GM12878 (cell line): ENCODE data around the gene SYPL1. TPM values are rescaled to one million over a fixed set of nuclear protein-coding genes. Genes with fewer than 3 reads are reported as not detected.

Experiments
- ATAC-seq: fragments of 200-7000 bp; cut with Tn5 transposase; 3 replicates; pipeline ENCODE4 v1.9.1; 2020; ENCODE audit warnings: mild to moderate bottlenecking, moderate library complexity
- BruUV-seq: library from RNA; stranded (reverse); fragments of 400-500 nt; replicated peaks from 2 replicates; lab custom pipeline; 2021; lab: Mats Ljungman, UMichigan
- CTCF ChIA-PET: fragments of 300-600 bp; sonication (Branson Sonifier 250); formaldehyde crosslinking; extraction: SDS; loops from one replicate; lab custom pipeline; 2021; ENCODE audit warnings: inconsistent platforms; lab: Yijun Ruan, JAX
- POLR2A ChIA-PET: fragments of 350-600 bp; formaldehyde crosslinking; extraction: SDS; loops from one replicate; lab custom pipeline; 2021; ENCODE audit warnings: inconsistent platforms; lab: Charles Lee
- RAD21 ChIA-PET: fragments of 300-600 bp; sonication (Branson Sonifier 250); formaldehyde crosslinking; loops from one replicate; lab custom pipeline; 2023; ENCODE audit warnings: antibody characterized with exemption; ENCODE audit not compliant: unreplicated experiment; lab: Charles Lee
- SMC1A ChIA-PET: fragments of 300-600 bp; sonication (Branson Sonifier 250); formaldehyde crosslinking; loops from one replicate; lab custom pipeline; 2023; ENCODE audit not compliant: unreplicated experiment, uncharacterized antibody; lab: Charles Lee
- DNase-seq: peaks from one replicate; pipeline ENCODE4 v3.0.0-alpha.2; 2011; ENCODE audit warnings: low read depth, low spot score
- FAIRE-seq: peaks from 3 replicates; lab custom pipeline; 2011; peaks lifted over from hg19 to GRCh38; lab: Jason Lieb, UNC
- H2AFZ ChIP-seq: 2 replicates; pipeline ENCODE4 v1.6.0; 2011; ENCODE audit warnings: low read depth, low read length, control low read depth; ENCODE audit not compliant: control insufficient read depth
- H3K27ac ChIP-seq: 2 replicates; pipeline ENCODE4 v1.5.1; 2011; ENCODE audit warnings: control low read depth; ENCODE audit not compliant: control insufficient read depth, insufficient read depth
- H3K27me3 ChIP-seq, 2 experiments: replicated peaks in 1 of 2; 2 replicates each; pipeline versions ENCODE4 v1.6.0 to v1.6.1; 2011; ENCODE audit warnings: low read length in 1 of 2; ENCODE audit not compliant: control insufficient read depth in 2 of 2, insufficient read depth in 2 of 2
- H3K36me3 ChIP-seq, 2 experiments: 2 replicates each; pipeline ENCODE4 v1.5.1; 2011; ENCODE audit warnings: low read length in 1 of 2; ENCODE audit not compliant: control insufficient read depth in 2 of 2, insufficient read depth in 2 of 2
- H3K4me1 ChIP-seq: 2 replicates; pipeline ENCODE4 v1.6.1; 2011; ENCODE audit warnings: mild to moderate bottlenecking, low read length, moderate library complexity, mixed read lengths; ENCODE audit not compliant: control insufficient read depth, insufficient read depth
- H3K4me2 ChIP-seq: 2 replicates; pipeline ENCODE4 v1.6.0; 2011; ENCODE audit warnings: control low read depth; ENCODE audit not compliant: control insufficient read depth, insufficient read depth
- H3K4me3 ChIP-seq: fragments of 200-600 bp; sonication (generic); 2 replicates; pipeline ENCODE4 v1.5.1; 2016
- H3K79me2 ChIP-seq: 2 replicates; pipeline ENCODE4 v1.6.0; 2011; ENCODE audit warnings: low read length; ENCODE audit not compliant: control insufficient read depth, insufficient read depth
- H3K9ac ChIP-seq: 2 replicates; pipeline ENCODE4 v1.8.0; 2011; ENCODE audit warnings: low read length, control low read depth, mixed read lengths; ENCODE audit not compliant: control insufficient read depth, insufficient read depth
- H3K9me3 ChIP-seq: replicated peaks from 3 replicates; pipeline ENCODE4 v1.5.1; 2011; ENCODE audit warnings: mild to moderate bottlenecking, low read length; ENCODE audit not compliant: control insufficient read depth, insufficient read depth
- H4K20me1 ChIP-seq: 2 replicates; pipeline ENCODE4 v1.6.0; 2011; ENCODE audit not compliant: control insufficient read depth, insufficient read depth
- NFYA ChIP-seq: IDR thresholded peaks from 2 replicates; pipeline ENCODE4 v1.6.1; 2011; ENCODE audit warnings: low read depth, mild to moderate bottlenecking, low read length, improper control_type of control experiment, borderline replicate concordance
- NR2C2 ChIP-seq: IDR thresholded peaks from 2 replicates; pipeline ENCODE4 v1.6.1; 2011; ENCODE audit warnings: borderline replicate concordance, low read depth; ENCODE audit not compliant: control insufficient read depth, insufficient read length
- ZNF24 ChIP-seq: fragments of 450-650 bp; IDR thresholded peaks from 2 replicates; pipeline ENCODE4 v1.6.1; 2017; ENCODE audit warnings: antibody characterized with exemption, mild to moderate bottlenecking
- WGBS: methylation state at CpG from one replicate; pipeline ENCODE4 v1.1.6; 2016; ENCODE audit warnings: low lambda C conversion rate; ENCODE audit not compliant: insufficient replicate concordance, insufficient coverage; ENCODE audit errors: missing lambda C conversion rate; 5-methylcytosine and 5-hydroxymethylcytosine counted together
- in situ Hi-C: fragments of 300-500 bp; cut with MboI; formaldehyde crosslinking; loops from 9 replicates; pipeline ENCODE4 v1.14.3; 2018; ENCODE audit warnings: mixed read lengths
- intact Hi-C: fragments of 100-400 bp; cut with micrococcal nuclease; formaldehyde crosslinking; loops from one replicate; pipeline ENCODE4 v1.14.2; 2022; ENCODE audit not compliant: unreplicated experiment
- polyA plus RNA-seq, 11 experiments: library from polyadenylated mRNA; depleted of rRNA in 4 of 11; unstranded in 6 of 11; stranded (reverse) in 5 of 11; fragments of >200 nt; fragmentation: Nextera tagmentation in 4 of 11; fragmentation: Illumina TruSeq in 1 of 11; extraction: Ambion mirVana in 4 of 11; extraction: Trizol in 1 of 11; gene quantifications; 1 replicate in 1 of 11; 2 replicates in 10 of 11; pipeline versions ENCODE4 v1.2.1 to v1.2.3, GENCODE V29; 2011 to 2016; ENCODE audit warnings: inconsistent platforms in 2 of 11, missing spikeins in 2 of 11, low read depth in 1 of 11
- total RNA-seq, 4 experiments: library from RNA; depleted of rRNA in 3 of 4; stranded (reverse); fragments of >200 nt in 3 of 4; fragmentation: Illumina TruSeq in 1 of 4; extraction: Trizol in 1 of 4; gene quantifications; 2 replicates each; pipeline versions ENCODE4 v1.2.1 to v1.2.3, GENCODE V29; 2013 to 2021
- TF ChIP-seq, protein P1 (sequence below), 3 experiments: IDR thresholded peaks in 2 of 3; conservative IDR thresholded peaks in 1 of 3; 2 replicates each; pipeline ENCODE4 v1.5.1; 2011; ENCODE audit warnings: low read depth in 3 of 3, low read length in 3 of 3, mild to moderate bottlenecking in 3 of 3, control low read depth in 2 of 3, moderate library complexity in 2 of 3, inconsistent platforms in 1 of 3, mixed read lengths in 1 of 3; ENCODE audit not compliant: control insufficient read depth in 2 of 3, insufficient read depth in 1 of 3; ENCODE audit errors: extremely low read depth in 1 of 3
- TF ChIP-seq, protein P2 (sequence below): fragments of 150-350 bp; IDR thresholded peaks from 2 replicates; pipeline ENCODE4 v1.6.1; 2014; ENCODE audit warnings: mild to moderate bottlenecking, low read depth, low read length

The SYPL1 gene
- total and polyA plus RNA-seq, 10 of the 15 experiments (the other 5 are each of a cell fraction or from before 2014, with no cell fraction given), result 34.5 to 177 (median 87.3) TPM

DNA sequence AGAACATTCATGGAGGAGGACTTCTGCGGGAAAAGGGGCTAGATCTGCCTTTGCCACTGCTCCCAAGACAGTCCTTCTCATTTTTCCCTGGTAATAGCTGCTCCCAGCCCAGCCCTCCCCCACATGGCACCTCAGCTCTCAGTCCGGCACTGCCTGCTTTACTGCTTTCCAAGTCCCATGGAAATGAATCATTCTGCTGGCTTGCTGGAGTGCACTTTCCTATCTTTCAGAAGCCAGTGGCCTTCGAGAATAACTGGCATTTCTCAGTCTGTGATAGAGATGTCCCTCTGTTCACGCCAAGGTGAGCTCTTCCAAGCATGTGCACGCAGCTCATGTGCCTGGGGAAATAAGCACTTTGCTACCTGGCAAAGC, 61.4 kb downstream of the SYPL1 start (continued):
- TF ChIP-seq ZNF24, result no peak

DNA sequence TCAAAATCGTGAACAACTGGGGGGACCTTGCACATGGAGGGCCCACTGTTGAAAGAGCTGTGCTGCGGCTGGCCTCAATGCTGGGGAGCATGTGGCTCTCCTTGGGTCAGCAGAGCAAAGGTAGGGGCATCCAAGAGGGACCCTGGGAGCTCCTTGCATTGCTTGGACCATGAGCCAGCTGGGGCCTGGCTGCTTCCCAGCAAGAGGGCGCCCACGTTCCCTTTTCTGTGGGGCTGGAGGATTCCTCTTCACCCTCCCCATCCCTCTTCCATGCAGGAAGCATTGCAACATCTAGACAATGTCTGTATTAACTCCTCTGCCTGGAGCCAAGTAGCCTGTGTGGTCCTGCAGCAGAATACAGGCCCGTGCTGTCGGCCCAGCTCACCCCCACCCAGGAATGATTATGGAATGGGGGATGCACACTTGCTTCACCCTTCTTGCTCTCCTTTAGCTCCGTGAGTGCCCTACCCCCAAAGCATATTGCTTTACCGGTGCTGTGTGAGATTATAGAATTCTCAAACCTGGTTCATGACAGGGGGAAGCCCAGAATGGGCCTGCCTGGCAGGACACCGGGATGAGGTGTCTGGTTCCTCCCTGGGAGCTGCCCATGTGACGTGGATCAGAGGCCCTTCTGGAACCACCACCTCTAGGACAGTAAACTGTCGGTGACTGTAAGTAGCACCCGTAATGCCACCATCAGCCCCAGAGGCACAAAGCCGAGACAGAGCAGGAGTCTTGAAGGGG, 61.9 kb downstream of the SYPL1 start:
- in situ Hi-C loops (no loop called here), intact Hi-C loops (loop anchor here (10.0 kb wide), 1 partner anchor 415 kb away; no protein-coding TSS in a partner anchor)
- BruUV-seq, result no TSS peak

More for the DNA sequence above, 61.9 kb downstream of the SYPL1 start:
- ChIA-PET SMC1A (interaction anchor here (1.0 to 3.2 kb wide), 5 partner anchors 8 to 116 kb away, joined by 3 to 29 read pairs (median 3); no protein-coding TSS in a partner anchor), RAD21 (interaction anchor here (1.0 to 1.4 kb wide), 2 partner anchors 104 to 117 kb away, joined by 4 to 9 read pairs; no protein-coding TSS in a partner anchor), POLR2A (interaction anchor here (0.7 kb wide), 1 partner anchor 116 kb away, joined by 3 read pairs; no protein-coding TSS in a partner anchor), CTCF (interaction anchor here (0.9 to 3.1 kb wide), 6 partner anchors 8 to 394 kb away, joined by 3 to 24 read pairs (median 6); no protein-coding TSS in a partner anchor)
- H3K9me3 ChIP-seq, result no peaks in the 10 kb centered on the region
- no peaks in the 10 kb centered on the region for H3K79me2 ChIP-seq
- TF ChIP-seq, protein P1, sequence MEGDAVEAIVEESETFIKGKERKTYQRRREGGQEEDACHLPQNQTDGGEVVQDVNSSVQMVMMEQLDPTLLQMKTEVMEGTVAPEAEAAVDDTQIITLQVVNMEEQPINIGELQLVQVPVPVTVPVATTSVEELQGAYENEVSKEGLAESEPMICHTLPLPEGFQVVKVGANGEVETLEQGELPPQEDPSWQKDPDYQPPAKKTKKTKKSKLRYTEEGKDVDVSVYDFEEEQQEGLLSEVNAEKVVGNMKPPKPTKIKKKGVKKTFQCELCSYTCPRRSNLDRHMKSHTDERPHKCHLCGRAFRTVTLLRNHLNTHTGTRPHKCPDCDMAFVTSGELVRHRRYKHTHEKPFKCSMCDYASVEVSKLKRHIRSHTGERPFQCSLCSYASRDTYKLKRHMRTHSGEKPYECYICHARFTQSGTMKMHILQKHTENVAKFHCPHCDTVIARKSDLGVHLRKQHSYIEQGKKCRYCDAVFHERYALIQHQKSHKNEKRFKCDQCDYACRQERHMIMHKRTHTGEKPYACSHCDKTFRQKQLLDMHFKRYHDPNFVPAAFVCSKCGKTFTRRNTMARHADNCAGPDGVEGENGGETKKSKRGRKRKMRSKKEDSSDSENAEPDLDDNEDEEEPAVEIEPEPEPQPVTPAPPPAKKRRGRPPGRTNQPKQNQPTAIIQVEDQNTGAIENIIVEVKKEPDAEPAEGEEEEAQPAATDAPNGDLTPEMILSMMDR (IDR thresholded peaks at IDR 0.05 in 2 of 3, conservative IDR thresholded peaks at IDR 0.05 in 1 of 3; ENCODE audit: control insufficient read depth in 2 of 3, extremely low read depth in 1 of 3, insufficient read depth in 1 of 3, low read depth in 3 of 3, low read length in 3 of 3), result peak in 1 of 3 experiments; percentile 20; a peak in 2 of 6 replicates
- TF ChIP-seq, protein P2, sequence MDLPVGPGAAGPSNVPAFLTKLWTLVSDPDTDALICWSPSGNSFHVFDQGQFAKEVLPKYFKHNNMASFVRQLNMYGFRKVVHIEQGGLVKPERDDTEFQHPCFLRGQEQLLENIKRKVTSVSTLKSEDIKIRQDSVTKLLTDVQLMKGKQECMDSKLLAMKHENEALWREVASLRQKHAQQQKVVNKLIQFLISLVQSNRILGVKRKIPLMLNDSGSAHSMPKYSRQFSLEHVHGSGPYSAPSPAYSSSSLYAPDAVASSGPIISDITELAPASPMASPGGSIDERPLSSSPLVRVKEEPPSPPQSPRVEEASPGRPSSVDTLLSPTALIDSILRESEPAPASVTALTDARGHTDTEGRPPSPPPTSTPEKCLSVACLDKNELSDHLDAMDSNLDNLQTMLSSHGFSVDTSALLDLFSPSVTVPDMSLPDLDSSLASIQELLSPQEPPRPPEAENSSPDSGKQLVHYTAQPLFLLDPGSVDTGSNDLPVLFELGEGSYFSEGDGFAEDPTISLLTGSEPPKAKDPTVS, result no peak
- TF ChIP-seq NFYA, result no peak
- TF ChIP-seq NR2C2, result no peak
- peaks cover 1 to 5% of the 10 kb centered on the region in 2 experiments; a peak in 2 of 4 replicates for H3K27me3 ChIP-seq
- no peaks in the 10 kb centered on the region for H4K20me1 ChIP-seq
- FAIRE-seq (no peak), ATAC-seq (no peak), DNase-seq (no peak)
- H2AFZ ChIP-seq, result no peak overlapping the region
- no peak overlapping the region for H3K4me2 ChIP-seq
- H3K4me1 ChIP-seq, result no peaks in the 10 kb centered on the region
- no peak overlapping the region for H3K4me3 ChIP-seq
- no peak overlapping the region for H3K27ac ChIP-seq
- no peak overlapping the region for H3K9ac ChIP-seq
- H3K36me3 ChIP-seq, result no peaks in the 10 kb centered on the region
- 40% methylated on average over 13 of the region's 13 CpGs for WGBS
